Mucosa of descending colon (tissue), 3 donors: ENCODE results near the gene RFX8. TPM values are rescaled to one million over a fixed set of nuclear protein-coding genes. Genes with fewer than 3 reads are reported as not detected.

Experiments used
- ATAC-seq: fragments of 200-7000 bp; cut with Tn5 transposase; one replicate; pipeline ENCODE4 v1.9.1; 2020; ENCODE audit warnings: mild to moderate bottlenecking, moderate library complexity
- DNase-seq, 3 donors: peaks; one replicate each; pipeline ENCODE4 v3.0.0-alpha.2; 2020
- H3K36me3 ChIP-seq: fragments of 200-600 bp; one replicate; pipeline ENCODE4 v1.8.0; 2021; ENCODE audit warnings: low read depth, mild to moderate bottlenecking
- H3K4me1 ChIP-seq: fragments of 200-600 bp; one replicate; pipeline ENCODE4 v1.8.0; 2021; ENCODE audit warnings: low read depth, mild to moderate bottlenecking
- H3K4me3 ChIP-seq: fragments of 200-600 bp; one replicate; pipeline ENCODE4 v1.8.0; 2021; ENCODE audit warnings: mild to moderate bottlenecking
- H3K9me3 ChIP-seq: fragments of 200-600 bp; one replicate; pipeline ENCODE4 v1.8.0; 2021; ENCODE audit warnings: mild to moderate bottlenecking
- intact Hi-C, 2 donors: fragments of 100-400 bp; cut with DNase I in 1 of 2; cut with micrococcal nuclease in 1 of 2; formaldehyde crosslinking; loops; one replicate each; pipeline versions ENCODE4 v1.11.0 to v1.11.1; 2022; cut with DNase I, micrococcal nuclease
- total RNA-seq, 3 donors: library from RNA; stranded (reverse); fragmentation: NEBNext Ultra II Directional in 2 of 3; extraction: Animal tissue kit (Norgen Biotek cat#: 25700) in 2 of 3; gene quantifications; one replicate each; pipeline versions ENCODE4 v1.2.1 to v1.2.4, GENCODE V29; 2021 to 2023
- TF ChIP-seq, protein P1 (sequence below): fragments of 200-600 bp; IDR thresholded peaks from one replicate; pipeline ENCODE4 v1.8.0; 2022; ENCODE audit warnings: antibody characterized with exemption, mild to moderate bottlenecking
- donor health status: DM: no; HTN: no; CAD: no; lungs with moderate emphysema.
- donor health status: DM: no; HTN: no; CAD: no.
- donor health status: DM: no; HTN: yes; CAD: no.

The RFX8 gene
- total RNA-seq, 3 donors from 2014 or later: not detected

DNA sequence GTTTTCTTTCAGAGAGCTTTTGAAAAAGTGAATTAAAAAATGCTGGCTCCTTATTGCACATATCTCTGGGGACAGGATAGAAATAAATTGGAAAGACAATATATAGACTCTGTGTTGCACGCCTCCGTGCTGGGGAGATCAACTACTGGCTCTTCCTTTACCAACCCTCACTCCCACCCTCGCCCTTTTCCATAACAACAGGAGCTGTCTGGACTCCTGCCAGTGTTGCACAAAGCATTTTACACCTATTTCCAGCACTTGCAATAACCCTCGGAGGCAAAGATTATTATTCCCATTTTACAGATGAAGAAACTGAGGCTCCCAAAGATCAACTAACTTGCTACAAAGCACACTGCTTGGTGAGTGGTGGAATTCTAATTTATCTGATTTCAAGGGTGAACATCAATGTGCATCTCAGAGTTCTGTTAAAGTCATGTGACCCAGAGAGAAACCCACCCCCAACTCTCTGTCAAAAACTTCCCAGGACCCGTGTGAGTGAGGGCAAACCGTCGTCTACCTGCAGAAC lies 91.8 kb downstream of the RFX8 start:
- no peaks in the 10 kb centered on the region for H3K36me3 ChIP-seq
- DNase-seq: no peak
- no peak for ATAC-seq
- peaks cover 3% of the 10 kb centered on the region for H3K4me1 ChIP-seq
- no peaks in the 10 kb centered on the region for H3K9me3 ChIP-seq
- TF ChIP-seq, protein P1, sequence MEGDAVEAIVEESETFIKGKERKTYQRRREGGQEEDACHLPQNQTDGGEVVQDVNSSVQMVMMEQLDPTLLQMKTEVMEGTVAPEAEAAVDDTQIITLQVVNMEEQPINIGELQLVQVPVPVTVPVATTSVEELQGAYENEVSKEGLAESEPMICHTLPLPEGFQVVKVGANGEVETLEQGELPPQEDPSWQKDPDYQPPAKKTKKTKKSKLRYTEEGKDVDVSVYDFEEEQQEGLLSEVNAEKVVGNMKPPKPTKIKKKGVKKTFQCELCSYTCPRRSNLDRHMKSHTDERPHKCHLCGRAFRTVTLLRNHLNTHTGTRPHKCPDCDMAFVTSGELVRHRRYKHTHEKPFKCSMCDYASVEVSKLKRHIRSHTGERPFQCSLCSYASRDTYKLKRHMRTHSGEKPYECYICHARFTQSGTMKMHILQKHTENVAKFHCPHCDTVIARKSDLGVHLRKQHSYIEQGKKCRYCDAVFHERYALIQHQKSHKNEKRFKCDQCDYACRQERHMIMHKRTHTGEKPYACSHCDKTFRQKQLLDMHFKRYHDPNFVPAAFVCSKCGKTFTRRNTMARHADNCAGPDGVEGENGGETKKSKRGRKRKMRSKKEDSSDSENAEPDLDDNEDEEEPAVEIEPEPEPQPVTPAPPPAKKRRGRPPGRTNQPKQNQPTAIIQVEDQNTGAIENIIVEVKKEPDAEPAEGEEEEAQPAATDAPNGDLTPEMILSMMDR: no peak
- intact Hi-C loops: no loop called here
- H3K4me3 ChIP-seq: no peak overlapping the region

DNA sequence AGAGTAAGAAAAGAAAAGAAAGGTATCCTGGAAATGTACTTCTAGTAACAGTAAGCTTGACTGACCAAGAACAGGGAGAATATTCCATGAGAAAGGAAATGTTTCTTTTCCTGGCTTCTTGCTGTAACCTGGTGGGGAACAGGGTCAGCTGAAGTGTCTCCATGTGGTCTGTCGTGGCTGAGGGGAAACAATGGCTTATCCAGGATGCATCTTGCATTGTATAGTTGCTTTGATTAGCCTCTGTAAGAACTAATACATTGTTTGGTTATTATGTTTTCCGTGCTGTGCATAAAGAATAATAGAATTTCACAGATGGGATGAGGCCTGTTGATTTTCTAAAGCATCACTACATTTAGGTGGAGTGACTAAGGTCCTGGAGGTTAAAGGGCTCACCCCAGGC lies 92.5 kb downstream of the RFX8 start:
- ATAC-seq: no peak
- TF ChIP-seq, protein P1: no peak
- Histone ChIP-seq H3K9me3 (no peaks in the 10 kb centered on the region), H3K36me3 (no peaks in the 10 kb centered on the region), H3K4me3 (no peak overlapping the region), H3K4me1 (peaks cover 1% of the 10 kb centered on the region)
- DNase-seq: no peak
- intact Hi-C loops: no loop called here

DNA sequence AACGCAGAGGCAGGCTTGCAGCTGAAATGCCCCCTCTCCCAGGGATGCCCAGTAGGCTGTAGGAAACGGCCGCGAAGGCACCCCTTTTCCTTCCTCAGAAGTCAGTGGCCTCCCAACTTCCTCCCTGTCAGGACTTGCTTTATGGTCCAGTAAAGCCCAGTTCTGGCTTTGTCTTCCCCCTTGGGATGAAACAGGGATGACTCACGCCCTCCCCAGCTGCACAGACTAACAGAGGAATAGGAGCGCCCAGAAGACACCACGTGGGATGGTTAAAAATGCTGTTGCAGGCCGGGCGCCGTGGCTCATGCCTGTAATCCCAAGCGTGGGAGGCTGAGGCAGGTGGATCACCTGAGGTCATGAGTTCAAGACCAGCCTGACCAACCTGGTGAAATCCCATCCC lies 94.5 kb downstream of the RFX8 start:
- no peaks in the 10 kb centered on the region for H3K36me3 ChIP-seq
- no peaks in the 10 kb centered on the region for H3K4me1 ChIP-seq
- TF ChIP-seq, protein P1: no peak
- no peak overlapping the region for H3K4me3 ChIP-seq
- intact Hi-C loops: no loop called here
- ATAC-seq: peak; percentile 42
- peak in 1 of 3 donors; percentile 13 for DNase-seq
- no peaks in the 10 kb centered on the region for H3K9me3 ChIP-seq

DNA sequence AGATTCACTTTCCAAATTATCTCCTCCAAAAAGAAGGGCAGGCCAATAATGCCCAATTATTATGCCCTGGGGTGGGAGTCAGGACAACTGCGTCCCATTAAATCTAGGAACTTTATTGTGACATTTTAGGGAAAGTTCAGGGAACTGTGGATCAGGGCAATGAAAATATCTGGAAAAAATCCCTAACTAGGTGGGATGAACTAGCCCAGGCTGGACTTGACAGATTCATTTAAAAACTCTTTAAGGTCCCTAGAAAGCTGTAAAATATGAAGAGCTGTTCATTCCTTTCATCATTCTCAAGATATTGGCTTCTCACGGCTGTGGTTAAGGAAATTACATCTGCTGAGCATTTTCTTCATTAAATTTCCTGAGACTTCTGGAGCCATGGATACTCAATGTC lies 95.8 kb downstream of the RFX8 start:
- no peaks in the 10 kb centered on the region for H3K9me3 ChIP-seq
- TF ChIP-seq, protein P1: no peak
- H3K4me3 ChIP-seq: no peak overlapping the region
- intact Hi-C loops: no loop called here
- DNase-seq (no peak), ATAC-seq (no peak)
- no peaks in the 10 kb centered on the region for H3K4me1 ChIP-seq
- H3K36me3 ChIP-seq: no peaks in the 10 kb centered on the region

DNA sequence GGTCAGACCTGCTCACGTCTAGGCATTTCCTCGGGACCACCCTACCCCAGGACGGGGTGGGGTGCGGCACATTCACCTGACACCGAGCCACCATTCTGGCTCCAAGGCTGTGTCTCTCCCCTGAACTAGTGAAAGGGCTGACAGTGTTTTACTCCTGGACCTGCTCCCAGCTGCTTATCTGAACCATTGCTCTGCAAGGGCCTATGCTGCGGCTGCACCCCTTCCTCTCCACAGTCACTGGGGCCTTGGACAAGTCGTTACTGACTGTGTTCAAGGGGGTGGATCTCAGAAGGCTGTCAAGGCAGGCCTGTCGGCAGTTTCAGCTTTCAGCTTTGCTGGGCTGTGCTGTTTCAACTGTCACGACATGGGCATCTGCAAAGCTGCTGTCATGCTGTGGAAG lies 99.3 kb downstream of the RFX8 start:
- no peak for DNase-seq
- no peak for ATAC-seq
- H3K4me1 ChIP-seq: no peaks in the 10 kb centered on the region
- H3K9me3 ChIP-seq: peaks cover 4% of the 10 kb centered on the region
- TF ChIP-seq, protein P1: no peak
- H3K36me3 ChIP-seq: no peaks in the 10 kb centered on the region
- H3K4me3 ChIP-seq: no peak overlapping the region
- intact Hi-C loops: no loop called here
